ENCODE results near the gene FOXL1. TPM values are rescaled to one million over a fixed set of nuclear protein-coding genes. Genes with fewer than 3 reads are reported as not detected.

The FOXL1 gene
- polyA plus RNA-seq, 1 donor (not counting 4 experiments of a cell fraction or from before 2014, with no cell fraction given), result 0.10 TPM

DNA sequence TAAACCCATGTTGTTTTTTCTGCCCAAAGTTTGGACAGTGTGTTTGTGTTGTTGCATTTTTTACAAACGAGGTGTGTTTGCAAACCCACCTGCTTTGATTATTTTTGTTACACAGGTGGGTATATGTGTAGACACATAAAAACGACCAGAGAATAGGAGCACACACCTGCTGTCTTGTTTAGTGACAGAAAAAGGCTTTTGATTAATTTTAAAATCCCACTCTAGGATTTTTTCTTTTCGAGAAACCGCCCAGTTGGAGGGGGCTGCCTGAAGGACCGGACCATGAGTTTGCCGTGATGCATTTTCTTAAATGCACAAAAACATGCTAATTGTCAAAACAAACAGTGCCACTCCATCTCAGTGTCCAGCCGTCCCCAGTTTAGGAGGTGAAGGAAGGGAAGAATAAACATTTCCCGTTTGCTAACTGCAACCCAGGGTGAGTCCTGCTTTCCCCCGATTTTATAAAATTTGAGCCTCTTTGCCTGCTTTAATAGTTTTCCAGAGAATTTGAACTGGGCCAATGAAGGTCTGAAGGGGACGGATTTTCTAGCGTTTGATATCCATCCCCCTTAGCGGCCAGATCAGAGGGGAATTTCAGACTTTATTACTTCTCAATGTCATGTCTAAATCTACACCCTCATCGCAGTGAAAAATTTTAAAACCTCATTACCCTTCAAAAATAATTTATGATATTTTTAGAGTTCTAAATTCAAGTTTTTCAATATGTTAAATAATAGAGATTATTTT lies 8.5 kb upstream of the FOXL1 start:
- Histone ChIP-seq H3K4me1 (ENCODE audit: control insufficient read depth, extremely low read depth, insufficient read depth, low read length) (peaks cover 4% of the 10 kb centered on the region), H3K9me3 (ENCODE audit: control insufficient read depth, low read depth, low read length) (no peaks in the 10 kb centered on the region), H3K9ac (ENCODE audit: control insufficient read depth, extremely low read depth, insufficient read depth, low read length) (no peak overlapping the region), H3K36me3 (ENCODE audit: control insufficient read depth in 2 of 2, extremely low read depth in 1 of 2, insufficient read depth in 2 of 2, low read length in 2 of 2) (no peaks in the 10 kb centered on the region), H3K4me2 (ENCODE audit: control insufficient read depth, extremely low read depth, insufficient read depth, low read depth, low read length) (no peak overlapping the region), H3K79me2 (ENCODE audit: control insufficient read depth, insufficient read depth, low read length) (no peaks in the 10 kb centered on the region), H3K9me1 (ENCODE audit: control insufficient read depth, extremely low read depth, insufficient read depth, low read length) (no peaks in the 10 kb centered on the region), H4K20me1 (ENCODE audit: control insufficient read depth, extremely low read depth, insufficient read depth, low read length) (no peaks in the 10 kb centered on the region), H3K4me3 (ENCODE audit: control insufficient read depth in 2 of 3, extremely low read depth in 1 of 3, insufficient read depth in 2 of 3, low read depth in 1 of 3, low read length in 3 of 3) (no peak overlapping the region), H2AFZ (ENCODE audit: control insufficient read depth, low read length) (no peak overlapping the region), H3K27ac (ENCODE audit: control insufficient read depth, insufficient read depth, low read length) (no peak overlapping the region), H3K27me3 (ENCODE audit: control insufficient read depth, extremely low read depth, insufficient read depth, low read length) (peaks cover 85% of the 10 kb centered on the region)
- peak; percentile 31 for TF ChIP-seq EZH2 (IDR thresholded peaks at IDR 0.05; ENCODE audit: low read length)
- TF ChIP-seq, protein P1, sequence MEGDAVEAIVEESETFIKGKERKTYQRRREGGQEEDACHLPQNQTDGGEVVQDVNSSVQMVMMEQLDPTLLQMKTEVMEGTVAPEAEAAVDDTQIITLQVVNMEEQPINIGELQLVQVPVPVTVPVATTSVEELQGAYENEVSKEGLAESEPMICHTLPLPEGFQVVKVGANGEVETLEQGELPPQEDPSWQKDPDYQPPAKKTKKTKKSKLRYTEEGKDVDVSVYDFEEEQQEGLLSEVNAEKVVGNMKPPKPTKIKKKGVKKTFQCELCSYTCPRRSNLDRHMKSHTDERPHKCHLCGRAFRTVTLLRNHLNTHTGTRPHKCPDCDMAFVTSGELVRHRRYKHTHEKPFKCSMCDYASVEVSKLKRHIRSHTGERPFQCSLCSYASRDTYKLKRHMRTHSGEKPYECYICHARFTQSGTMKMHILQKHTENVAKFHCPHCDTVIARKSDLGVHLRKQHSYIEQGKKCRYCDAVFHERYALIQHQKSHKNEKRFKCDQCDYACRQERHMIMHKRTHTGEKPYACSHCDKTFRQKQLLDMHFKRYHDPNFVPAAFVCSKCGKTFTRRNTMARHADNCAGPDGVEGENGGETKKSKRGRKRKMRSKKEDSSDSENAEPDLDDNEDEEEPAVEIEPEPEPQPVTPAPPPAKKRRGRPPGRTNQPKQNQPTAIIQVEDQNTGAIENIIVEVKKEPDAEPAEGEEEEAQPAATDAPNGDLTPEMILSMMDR (optimal IDR thresholded peaks at IDR 0.05 in 1 of 3, IDR thresholded peaks at IDR 0.05 in 1 of 3, conservative IDR thresholded peaks at IDR 0.05 in 1 of 3; ENCODE audit: extremely low read depth in 1 of 3, insufficient read depth in 2 of 3, low read length in 3 of 3), result no peak
- dilution Hi-C loops (cut with MboI; ENCODE audit: extremely low pct_ligation_motif_present, low sequenced_read_pairs), result loop anchor here (25.0 kb wide), 1 partner anchor 692 kb away; no protein-coding TSS in a partner anchor
- DNase-seq (ENCODE audit: low read depth, low spot score) (no peak), FAIRE-seq (no peak)

DNA sequence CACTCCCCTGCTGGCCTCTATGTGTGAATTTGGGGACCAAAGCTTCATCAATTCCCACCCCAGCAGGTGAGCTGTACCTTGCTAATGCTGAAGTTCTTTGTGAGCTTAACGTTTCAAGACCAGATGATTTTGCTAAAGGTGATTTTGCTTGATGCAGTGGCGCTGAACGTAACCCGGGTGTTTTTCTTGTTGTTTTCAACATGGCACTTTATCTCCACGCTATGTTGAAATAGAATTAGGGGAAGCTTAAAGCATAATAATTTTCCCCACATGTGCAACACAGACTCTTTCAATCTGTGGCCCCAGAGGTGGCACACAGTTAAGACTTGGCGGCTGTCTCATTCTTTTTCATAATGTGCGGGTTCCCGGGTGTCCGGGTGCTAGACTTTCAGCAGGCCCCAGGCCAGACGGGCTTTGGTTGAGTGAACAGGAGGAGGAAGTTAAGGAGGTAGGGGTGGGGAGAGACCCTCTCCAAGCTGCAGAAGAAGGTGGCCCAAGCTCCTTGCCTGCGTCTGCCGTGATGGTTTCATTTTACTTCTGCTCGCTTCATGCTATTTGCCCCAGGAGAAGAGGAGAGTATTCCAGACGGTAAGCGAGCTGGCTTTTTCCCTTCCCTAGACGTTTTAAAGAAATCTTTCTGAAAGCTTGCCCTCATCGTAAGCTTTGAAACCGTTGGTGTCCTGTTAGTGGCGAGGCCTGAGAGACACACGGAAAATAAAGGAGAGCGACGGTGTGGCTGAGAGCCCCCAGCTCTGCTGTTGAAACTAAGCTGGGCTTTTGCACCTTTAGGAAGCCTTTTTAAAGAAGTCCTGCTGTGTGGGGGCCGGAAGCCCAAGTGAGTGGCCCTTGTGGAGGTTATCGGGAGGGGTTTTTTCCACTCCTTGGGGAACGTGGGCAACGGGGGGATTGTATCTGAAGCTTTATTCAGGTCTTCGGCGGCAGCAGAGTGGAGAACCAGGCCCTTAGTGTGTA lies 7.5 kb upstream of the FOXL1 start:
- no peak overlapping the region for H2AFZ ChIP-seq (ENCODE audit: control insufficient read depth, low read length)
- H3K79me2 ChIP-seq (ENCODE audit: control insufficient read depth, insufficient read depth, low read length), result no peaks in the 10 kb centered on the region
- DNase-seq (ENCODE audit: low read depth, low spot score) (no peak), FAIRE-seq (no peak)
- no peaks in the 10 kb centered on the region for H3K9me3 ChIP-seq (ENCODE audit: control insufficient read depth, low read depth, low read length)
- H3K4me3 ChIP-seq (ENCODE audit: control insufficient read depth in 2 of 3, extremely low read depth in 1 of 3, insufficient read depth in 2 of 3, low read depth in 1 of 3, low read length in 3 of 3), result no peak overlapping the region
- no peaks in the 10 kb centered on the region for H3K36me3 ChIP-seq (ENCODE audit: control insufficient read depth in 2 of 2, extremely low read depth in 1 of 2, insufficient read depth in 2 of 2, low read length in 2 of 2)
- dilution Hi-C loops (cut with MboI; ENCODE audit: extremely low pct_ligation_motif_present, low sequenced_read_pairs), result loop anchor here (25.0 kb wide), 1 partner anchor 691 kb away; no protein-coding TSS in a partner anchor
- H3K27ac ChIP-seq (ENCODE audit: control insufficient read depth, insufficient read depth, low read length), result no peak overlapping the region
- H3K27me3 ChIP-seq (ENCODE audit: control insufficient read depth, extremely low read depth, insufficient read depth, low read length), result peaks cover 75% of the 10 kb centered on the region
- no peaks in the 10 kb centered on the region for H3K9me1 ChIP-seq (ENCODE audit: control insufficient read depth, extremely low read depth, insufficient read depth, low read length)
- no peak for TF ChIP-seq EZH2 (IDR thresholded peaks at IDR 0.05; ENCODE audit: low read length)
- TF ChIP-seq, protein P1 (optimal IDR thresholded peaks at IDR 0.05 in 1 of 3, IDR thresholded peaks at IDR 0.05 in 1 of 3, conservative IDR thresholded peaks at IDR 0.05 in 1 of 3; ENCODE audit: extremely low read depth in 1 of 3, insufficient read depth in 2 of 3, low read length in 3 of 3), result no peak
- H4K20me1 ChIP-seq (ENCODE audit: control insufficient read depth, extremely low read depth, insufficient read depth, low read length), result no peaks in the 10 kb centered on the region
- no peak overlapping the region for H3K9ac ChIP-seq (ENCODE audit: control insufficient read depth, extremely low read depth, insufficient read depth, low read length)
- no peak overlapping the region for H3K4me2 ChIP-seq (ENCODE audit: control insufficient read depth, extremely low read depth, insufficient read depth, low read depth, low read length)
- H3K4me1 ChIP-seq (ENCODE audit: control insufficient read depth, extremely low read depth, insufficient read depth, low read length), result peaks cover 7% of the 10 kb centered on the region

Data from keratinocyte (primary cell).